NCI-H460 (cell line): ENCODE measurements around the gene CBL. TPM values are rescaled to one million over a fixed set of nuclear protein-coding genes. Genes with fewer than 3 reads are reported as not detected.

Experiments used
- DNase-seq: peaks from one replicate; pipeline ENCODE4 v3.0.0-alpha.2; 2016; ENCODE audit warnings: low read depth; ENCODE audit errors: extremely low read depth
- total RNA-seq: library from RNA; depleted of rRNA; stranded (reverse); fragments of >200 nt; shearing (Covaris generic); gene quantifications from 2 replicates; pipeline ENCODE4 v1.2.3, GENCODE V29; 2014

The CBL gene
- total RNA-seq, 1 experiment from 2014 or later, result 11.2 TPM

GRCh38 chr11:119305556-119306372 lies 99.6 kb downstream of the CBL start:
- DNase-seq, result no peak

- DNase-seq, result no peak
Observed at GRCh38 chr11:119306373-119306890, 100.3 kb downstream of the CBL start.

- no peak for DNase-seq
Observed at GRCh38 chr11:119307219-119307618, 101.1 kb downstream of the CBL start.

GRCh38 chr11:119307974-119308373 lies 101.8 kb downstream of the CBL start:
- DNase-seq, result no peak

- DNase-seq, result no peak
Observed at GRCh38 chr11:119309411-119309810, 103.3 kb downstream of the CBL start.

- no peak for DNase-seq
Observed at GRCh38 chr11:119309953-119310681, 104.0 kb downstream of the CBL start.

GRCh38 chr11:119310682-119311052 lies 104.5 kb downstream of the CBL start:
- DNase-seq, result no peak

- no peak for DNase-seq
Observed at GRCh38 chr11:119314726-119315125, 108.6 kb downstream of the CBL start.

- DNase-seq, result no peak
Observed at GRCh38 chr11:119315131-119316015, 109.2 kb downstream of the CBL start.

GRCh38 chr11:119316016-119316728 lies 110.0 kb downstream of the CBL start:
- no peak for DNase-seq

GRCh38 chr11:119316729-119317591 lies 110.8 kb downstream of the CBL start, which contains the start of gene MCAM:
Gene MCAM, minus strand, starts transcription at chr11:119317130. Its CDS starts 29 bp downstream, at chr11:119317101.
- no peak for DNase-seq

GRCh38 chr11:119317592-119318239 lies 111.6 kb downstream of the CBL start:
- DNase-seq, result no peak

GRCh38 chr11:119318240-119319135 lies 112.3 kb downstream of the CBL start:
- no peak for DNase-seq

- no peak for DNase-seq
Observed at GRCh38 chr11:119319136-119319699, 113.1 kb downstream of the CBL start.

- DNase-seq, result no peak
Observed at GRCh38 chr11:119319700-119320239, 113.6 kb downstream of the CBL start.

GRCh38 chr11:119320240-119320775 lies 114.2 kb downstream of the CBL start:
- DNase-seq, result no peak
